GM23338 (cell line): ENCODE data around the gene PTH1R. TPM values are rescaled to one million over a fixed set of nuclear protein-coding genes. Genes with fewer than 3 reads are reported as not detected.

ENCODE experiments used
- ATAC-seq: fragments of 200-7000 bp; cut with Tn5 transposase; 3 replicates; pipeline ENCODE4 v1.9.1; 2020
- DNase-seq: peaks from one replicate; pipeline ENCODE4 v3.0.0-alpha.2; 2015; ENCODE audit warnings: low spot score
- H2AFZ ChIP-seq: fragments of 200-600 bp; sonication (generic); 2 replicates; pipeline ENCODE4 v1.8.0; 2016; ENCODE audit warnings: antibody characterized with exemption, mild to moderate bottlenecking, moderate library complexity
- H3F3A ChIP-seq: fragments of 200-600 bp; sonication (generic); replicated peaks from 2 replicates; pipeline ENCODE4 v1.8.0; 2017; ENCODE audit warnings: antibody characterized with exemption, mixed run types, low read depth
- H3K27ac ChIP-seq: fragments of 200-600 bp; sonication (generic); 2 replicates; pipeline ENCODE4 v1.6.1; 2016; ENCODE audit warnings: low read depth
- H3K27me3 ChIP-seq: fragments of 200-600 bp; sonication (generic); 2 replicates; pipeline ENCODE4 v1.8.0; 2016; ENCODE audit warnings: mild to moderate bottlenecking, mixed run types, moderate library complexity; ENCODE audit not compliant: insufficient read depth
- H3K36me3 ChIP-seq: fragments of 200-600 bp; sonication (generic); 2 replicates; pipeline ENCODE4 v1.8.0; 2016; ENCODE audit warnings: mild to moderate bottlenecking; ENCODE audit not compliant: insufficient read depth
- H3K4me1 ChIP-seq: fragments of 200-600 bp; sonication (generic); 2 replicates; pipeline ENCODE4 v1.8.0; 2016; ENCODE audit warnings: mild to moderate bottlenecking, moderate library complexity; ENCODE audit not compliant: insufficient read depth
- H3K4me2 ChIP-seq: fragments of 200-600 bp; sonication (generic); 2 replicates; pipeline ENCODE4 v1.7.1; 2017; ENCODE audit warnings: mixed run types
- H3K4me3 ChIP-seq: fragments of 200-600 bp; sonication (generic); 2 replicates; pipeline ENCODE4 v1.6.1; 2016; ENCODE audit warnings: mixed run types
- H3K79me2 ChIP-seq: fragments of 200-600 bp; sonication (generic); replicated peaks from 2 replicates; pipeline ENCODE4 v1.8.0; 2017; ENCODE audit warnings: mild to moderate bottlenecking; ENCODE audit not compliant: insufficient read depth
- H3K9me2 ChIP-seq: fragments of 200-600 bp; sonication (generic); 2 replicates; pipeline ENCODE4 v1.8.0; 2017; ENCODE audit not compliant: insufficient read depth
- H4K20me1 ChIP-seq: fragments of 200-600 bp; sonication (generic); replicated peaks from 2 replicates; pipeline ENCODE4 v1.8.0; 2017; ENCODE audit warnings: mild to moderate bottlenecking; ENCODE audit not compliant: insufficient read depth
- H3K27ac Mint-ChIP-seq: 2 replicates; pipeline ENCODE4 v1.8.0; 2020; ENCODE audit warnings: inconsistent platforms, mild to moderate bottlenecking, moderate library complexity, mixed read lengths
- H3K27me3 Mint-ChIP-seq: 3 replicates; pipeline ENCODE4 v1.8.0; 2022; ENCODE audit warnings: low read depth, mild to moderate bottlenecking, moderate library complexity, mixed read lengths, inconsistent platforms; ENCODE audit not compliant: insufficient read depth, poor library complexity
- H3K36me3 Mint-ChIP-seq: 3 replicates; pipeline ENCODE4 v1.8.0; 2021; ENCODE audit warnings: low read depth, mild to moderate bottlenecking, inconsistent platforms, moderate library complexity, mixed read lengths
- H3K4me1 Mint-ChIP-seq: 3 replicates; pipeline ENCODE4 v1.8.0; 2020; ENCODE audit warnings: mild to moderate bottlenecking, inconsistent platforms, mixed read lengths
- H3K4me3 Mint-ChIP-seq: 3 replicates; pipeline ENCODE4 v1.8.0; 2021; ENCODE audit warnings: moderate library complexity, mild to moderate bottlenecking, inconsistent platforms, mixed read lengths
- H3K9me3 Mint-ChIP-seq: 3 replicates; pipeline ENCODE4 v1.8.0; 2020; ENCODE audit warnings: moderate library complexity, mild to moderate bottlenecking, inconsistent platforms, mixed read lengths
- EZH2 ChIP-seq: fragments of 200-600 bp; sonication (generic); IDR thresholded peaks from one replicate; pipeline ENCODE4 v1.8.0; 2017; ENCODE audit warnings: antibody characterized with exemption, mild to moderate bottlenecking, low read depth; ENCODE audit not compliant: unreplicated experiment
- EZH2phosphoT487 ChIP-seq: fragments of 200-600 bp; sonication (generic); IDR thresholded peaks from one replicate; pipeline ENCODE4 v1.8.1; 2018; ENCODE audit warnings: antibody characterized with exemption; ENCODE audit not compliant: unreplicated experiment
- JUNB ChIP-seq: IDR thresholded peaks from one replicate; pipeline ENCODE4 v1.6.1; 2016; ENCODE audit warnings: antibody characterized with exemption; ENCODE audit not compliant: unreplicated experiment
- STAT1 ChIP-seq: IDR thresholded peaks from one replicate; pipeline ENCODE4 v1.6.1; 2016; ENCODE audit warnings: antibody characterized with exemption; ENCODE audit not compliant: unreplicated experiment
- polyA plus RNA-seq: library from polyadenylated mRNA; unstranded; fragments of >200 nt; fragmentation: Nextera tagmentation; extraction: Ambion mirVana; gene quantifications from 2 replicates; pipeline ENCODE4 v1.2.1, GENCODE V29; 2016
- total RNA-seq: library from RNA; depleted of rRNA; stranded (reverse); fragments of >200 nt; shearing (Covaris generic); gene quantifications from 2 replicates; pipeline ENCODE4 v1.2.3, GENCODE V29; 2014
- TF ChIP-seq, protein P1 (sequence below): fragments of 250-450 bp; sonication (Bioruptor Pico); IDR thresholded peaks from 2 replicates; pipeline ENCODE4 v1.5.0; 2020; ENCODE audit warnings: mild to moderate bottlenecking, moderate library complexity

Gene PTH1R
- total and polyA plus RNA-seq, 2 experiments from 2014 or later: 1.3 to 1.9 TPM

DNA sequence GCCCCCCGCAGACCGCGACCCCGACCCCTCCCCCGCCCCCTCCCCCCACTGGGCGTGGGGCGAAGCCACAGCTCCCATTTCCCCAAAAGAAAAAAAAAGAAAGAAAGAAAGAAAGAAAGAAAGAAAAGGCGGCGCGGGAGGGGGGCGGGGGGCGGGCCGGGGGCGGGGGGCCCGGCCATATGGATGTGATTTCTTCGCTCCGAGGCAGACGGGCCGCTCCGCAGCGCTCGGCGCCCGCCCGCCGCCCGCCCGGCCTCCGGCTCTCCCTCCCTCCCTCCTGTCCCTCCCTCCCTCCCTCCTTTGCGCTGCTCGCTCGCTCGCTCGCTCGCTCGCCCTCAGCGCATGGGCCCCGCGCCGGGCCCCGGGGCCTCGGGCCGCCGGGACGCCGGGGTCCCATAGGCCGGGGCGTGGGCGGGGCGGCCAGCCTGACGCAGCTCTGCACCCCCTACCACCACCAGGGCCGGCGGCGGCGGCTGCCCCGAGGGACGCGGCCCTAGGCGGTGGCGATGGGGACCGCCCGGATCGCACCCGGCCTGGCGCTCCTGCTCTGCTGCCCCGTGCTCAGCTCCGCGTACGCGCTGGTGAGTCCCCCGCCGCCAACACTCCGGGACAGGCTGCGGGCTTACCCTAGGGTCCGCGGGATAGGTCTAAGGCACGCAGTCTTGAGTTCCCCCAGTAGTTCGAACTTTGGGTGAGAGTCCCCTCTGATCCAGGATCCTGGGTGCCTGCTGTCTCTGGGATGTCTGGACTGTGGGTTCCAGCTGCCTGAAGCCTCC lies 5.7 kb downstream of the PTH1R start:
- peaks cover 89% of the 10 kb centered on the region for H3K27me3 Mint-ChIP-seq
- Histone ChIP-seq H2AFZ (peak overlapping the region; percentile 83; the same call in 1 of the 2 replicates), H3F3A (no peaks in the 10 kb centered on the region), H3K4me1 (peaks cover 30% of the 10 kb centered on the region), H3K9me2 (no peaks in the 10 kb centered on the region), H3K4me3 (peak overlapping the region; percentile 82), H4K20me1 (no peaks in the 10 kb centered on the region), H3K27ac (no peak overlapping the region), H3K79me2 (no peaks in the 10 kb centered on the region), H3K36me3 (no peaks in the 10 kb centered on the region), H3K27me3 (peaks cover 90% of the 10 kb centered on the region), H3K4me2 (peak overlapping the region; percentile 96)
- TF ChIP-seq EZH2phosphoT487: peak; percentile 74
- TF ChIP-seq STAT1: no peak
- TF ChIP-seq, protein P1, sequence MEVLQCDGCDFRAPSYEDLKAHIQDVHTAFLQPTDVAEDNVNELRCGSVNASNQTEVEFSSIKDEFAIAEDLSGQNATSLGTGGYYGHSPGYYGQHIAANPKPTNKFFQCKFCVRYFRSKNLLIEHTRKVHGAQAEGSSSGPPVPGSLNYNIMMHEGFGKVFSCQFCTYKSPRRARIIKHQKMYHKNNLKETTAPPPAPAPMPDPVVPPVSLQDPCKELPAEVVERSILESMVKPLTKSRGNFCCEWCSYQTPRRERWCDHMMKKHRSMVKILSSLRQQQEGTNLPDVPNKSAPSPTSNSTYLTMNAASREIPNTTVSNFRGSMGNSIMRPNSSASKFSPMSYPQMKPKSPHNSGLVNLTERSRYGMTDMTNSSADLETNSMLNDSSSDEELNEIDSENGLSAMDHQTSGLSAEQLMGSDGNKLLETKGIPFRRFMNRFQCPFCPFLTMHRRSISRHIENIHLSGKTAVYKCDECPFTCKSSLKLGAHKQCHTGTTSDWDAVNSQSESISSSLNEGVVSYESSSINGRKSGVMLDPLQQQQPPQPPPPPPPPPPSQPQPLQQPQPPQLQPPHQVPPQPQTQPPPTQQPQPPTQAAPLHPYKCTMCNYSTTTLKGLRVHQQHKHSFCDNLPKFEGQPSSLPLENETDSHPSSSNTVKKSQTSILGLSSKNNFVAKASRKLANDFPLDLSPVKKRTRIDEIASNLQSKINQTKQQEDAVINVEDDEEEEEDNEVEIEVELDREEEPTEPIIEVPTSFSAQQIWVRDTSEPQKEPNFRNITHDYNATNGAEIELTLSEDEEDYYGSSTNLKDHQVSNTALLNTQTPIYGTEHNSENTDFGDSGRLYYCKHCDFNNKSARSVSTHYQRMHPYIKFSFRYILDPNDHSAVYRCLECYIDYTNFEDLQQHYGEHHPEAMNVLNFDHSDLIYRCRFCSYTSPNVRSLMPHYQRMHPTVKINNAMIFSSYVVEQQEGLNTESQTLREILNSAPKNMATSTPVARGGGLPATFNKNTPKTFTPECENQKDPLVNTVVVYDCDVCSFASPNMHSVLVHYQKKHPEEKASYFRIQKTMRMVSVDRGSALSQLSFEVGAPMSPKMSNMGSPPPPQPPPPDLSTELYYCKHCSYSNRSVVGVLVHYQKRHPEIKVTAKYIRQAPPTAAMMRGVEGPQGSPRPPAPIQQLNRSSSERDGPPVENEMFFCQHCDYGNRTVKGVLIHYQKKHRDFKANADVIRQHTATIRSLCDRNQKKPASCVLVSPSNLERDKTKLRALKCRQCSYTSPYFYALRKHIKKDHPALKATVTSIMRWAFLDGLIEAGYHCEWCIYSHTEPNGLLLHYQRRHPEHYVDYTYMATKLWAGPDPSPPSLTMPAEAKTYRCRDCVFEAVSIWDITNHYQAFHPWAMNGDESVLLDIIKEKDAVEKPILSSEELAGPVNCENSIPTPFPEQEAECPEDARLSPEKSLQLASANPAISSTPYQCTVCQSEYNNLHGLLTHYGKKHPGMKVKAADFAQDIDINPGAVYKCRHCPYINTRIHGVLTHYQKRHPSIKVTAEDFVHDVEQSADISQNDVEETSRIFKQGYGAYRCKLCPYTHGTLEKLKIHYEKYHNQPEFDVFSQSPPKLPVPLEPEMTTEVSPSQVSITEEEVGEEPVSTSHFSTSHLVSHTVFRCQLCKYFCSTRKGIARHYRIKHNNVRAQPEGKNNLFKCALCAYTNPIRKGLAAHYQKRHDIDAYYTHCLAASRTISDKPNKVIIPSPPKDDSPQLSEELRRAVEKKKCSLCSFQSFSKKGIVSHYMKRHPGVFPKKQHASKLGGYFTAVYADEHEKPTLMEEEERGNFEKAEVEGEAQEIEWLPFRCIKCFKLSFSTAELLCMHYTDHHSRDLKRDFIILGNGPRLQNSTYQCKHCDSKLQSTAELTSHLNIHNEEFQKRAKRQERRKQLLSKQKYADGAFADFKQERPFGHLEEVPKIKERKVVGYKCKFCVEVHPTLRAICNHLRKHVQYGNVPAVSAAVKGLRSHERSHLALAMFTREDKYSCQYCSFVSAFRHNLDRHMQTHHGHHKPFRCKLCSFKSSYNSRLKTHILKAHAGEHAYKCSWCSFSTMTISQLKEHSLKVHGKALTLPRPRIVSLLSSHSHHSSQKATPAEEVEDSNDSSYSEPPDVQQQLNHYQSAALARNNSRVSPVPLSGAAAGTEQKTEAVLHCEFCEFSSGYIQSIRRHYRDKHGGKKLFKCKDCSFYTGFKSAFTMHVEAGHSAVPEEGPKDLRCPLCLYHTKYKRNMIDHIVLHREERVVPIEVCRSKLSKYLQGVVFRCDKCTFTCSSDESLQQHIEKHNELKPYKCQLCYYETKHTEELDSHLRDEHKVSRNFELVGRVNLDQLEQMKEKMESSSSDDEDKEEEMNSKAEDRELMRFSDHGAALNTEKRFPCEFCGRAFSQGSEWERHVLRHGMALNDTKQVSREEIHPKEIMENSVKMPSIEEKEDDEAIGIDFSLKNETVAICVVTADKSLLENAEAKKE (CRISPR knock-in tag): no peak
- peak; percentile 85 for TF ChIP-seq EZH2
- DNase-seq (peak; percentile 66), ATAC-seq (peak; percentile 20)
- H3K4me1 Mint-ChIP-seq: peaks cover 17% of the 10 kb centered on the region
- H3K36me3 Mint-ChIP-seq: no peaks in the 10 kb centered on the region; the same call in 2 of the 3 replicates
- H3K9me3 Mint-ChIP-seq: no peaks in the 10 kb centered on the region
- no peak overlapping the region for H3K27ac Mint-ChIP-seq
- H3K4me3 Mint-ChIP-seq: peak overlapping the region; percentile 81

DNA sequence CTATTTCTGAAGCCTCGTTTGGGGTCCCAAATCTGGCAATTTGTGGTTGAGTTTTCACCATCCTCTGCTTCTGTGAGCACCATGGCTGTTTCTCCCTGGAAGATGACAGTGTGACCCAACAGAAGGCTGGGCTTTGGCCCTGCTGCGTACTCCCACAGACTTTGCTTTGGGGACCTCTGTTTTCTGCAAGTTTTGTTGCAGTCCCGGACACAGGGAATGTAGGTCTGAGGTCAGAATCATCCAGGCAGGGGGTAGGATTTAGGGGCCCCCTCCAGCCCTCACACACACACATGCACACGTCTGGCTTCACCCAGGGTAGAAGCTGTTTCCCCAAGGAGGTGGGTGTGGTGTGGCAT lies 6.3 kb downstream of the PTH1R start:
- H3F3A ChIP-seq: no peaks in the 10 kb centered on the region
- H3K27ac Mint-ChIP-seq: no peak overlapping the region
- H3K4me3 ChIP-seq: peak overlapping the region; percentile 61
- no peak overlapping the region for H3K27ac ChIP-seq
- peak overlapping the region; percentile 89 for H3K4me2 ChIP-seq
- ATAC-seq (no peak), DNase-seq (no peak)
- peaks cover 35% of the 10 kb centered on the region for H3K4me1 ChIP-seq
- H3K9me3 Mint-ChIP-seq: no peaks in the 10 kb centered on the region
- H3K36me3 ChIP-seq: no peaks in the 10 kb centered on the region
- peaks cover 89% of the 10 kb centered on the region for H3K27me3 Mint-ChIP-seq
- no peaks in the 10 kb centered on the region for H4K20me1 ChIP-seq
- peaks cover 21% of the 10 kb centered on the region for H3K4me1 Mint-ChIP-seq
- H2AFZ ChIP-seq: peak overlapping the region; percentile 83; the same call in 1 of the 2 replicates
- no peaks in the 10 kb centered on the region for H3K79me2 ChIP-seq
- H3K9me2 ChIP-seq: no peaks in the 10 kb centered on the region
- H3K27me3 ChIP-seq: peaks cover 85% of the 10 kb centered on the region
- peak overlapping the region; percentile 69 for H3K4me3 Mint-ChIP-seq
- no peaks in the 10 kb centered on the region; the same call in 2 of the 3 replicates for H3K36me3 Mint-ChIP-seq
- TF ChIP-seq JUNB: no peak
- TF ChIP-seq, protein P1 (CRISPR knock-in tag): no peak
